HG02885 (cell line): Measurements from ENCODE around the gene ANKS4B.
"Not testable (repeated sequence)": the region's sequence is repeated elsewhere in the genome, so short reads cannot be mapped to it uniquely, and the experiment has no call there.

Experiments used
- ATAC-seq: cut with Tn5 transposase; IDR thresholded peaks from one replicate; pipeline ENCODE4 v1.9.1; 2021; ENCODE audit warnings: mild to moderate bottlenecking; ENCODE audit not compliant: unreplicated experiment, poor library complexity

ANKS4B gene

DNA sequence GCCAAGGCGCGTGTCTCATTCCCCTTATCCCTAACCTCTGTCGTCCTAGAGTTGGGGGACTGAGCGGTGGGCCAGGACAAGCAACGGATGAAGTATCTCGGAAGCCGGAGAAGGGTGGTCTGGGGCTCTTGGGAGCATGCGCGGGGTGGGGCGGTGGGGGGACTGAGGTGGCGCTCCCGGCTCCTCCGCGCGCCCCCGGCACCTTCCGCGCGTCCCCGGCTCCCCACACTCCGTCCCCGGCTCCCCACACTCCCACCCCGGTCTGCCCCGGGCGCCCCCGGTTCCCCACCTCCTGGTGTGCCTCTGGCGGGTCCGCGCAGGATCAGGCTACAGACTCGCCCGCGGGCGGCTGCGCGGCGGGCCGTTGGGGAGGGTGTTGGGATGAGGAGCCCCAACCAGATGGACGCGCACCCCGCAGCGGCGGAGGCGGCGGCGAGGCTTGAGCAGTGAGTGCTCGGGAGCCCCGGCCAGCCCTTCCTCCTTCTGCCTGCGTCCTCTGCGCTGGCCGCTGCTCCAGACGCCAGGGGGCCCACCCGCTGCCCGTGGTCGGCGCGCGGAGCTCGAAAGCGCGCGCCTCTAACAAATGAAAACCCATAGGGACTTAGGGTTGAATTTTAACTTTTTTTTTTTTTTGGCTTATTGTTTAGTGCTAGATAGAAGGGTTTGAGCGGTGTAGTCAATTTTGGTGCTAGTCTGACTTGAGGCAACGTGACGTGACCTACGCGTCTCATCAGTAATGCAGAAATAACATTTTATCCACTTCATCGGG is 50.2 kb downstream of the ANKS4B start:
- ATAC-seq, result no peak

DNA sequence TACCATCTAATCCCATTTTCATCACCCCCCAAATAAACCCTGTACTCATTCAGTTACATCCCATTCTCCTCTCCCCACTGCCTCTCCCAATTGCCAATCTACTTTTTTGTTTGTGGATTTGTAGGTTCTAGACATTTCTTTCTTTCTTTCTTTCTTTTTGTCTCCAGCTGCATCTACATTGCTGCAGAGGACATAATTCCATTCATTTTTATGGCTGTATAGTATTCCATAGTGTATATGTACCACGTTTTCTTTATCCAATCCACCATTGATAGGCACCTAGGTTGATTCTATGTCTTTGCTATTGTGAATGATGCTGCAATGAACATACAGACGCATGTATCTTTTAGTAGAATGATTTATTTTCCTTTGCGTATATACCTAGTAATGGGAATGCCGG is 50.9 kb downstream of the ANKS4B start:
- no peak for ATAC-seq

DNA sequence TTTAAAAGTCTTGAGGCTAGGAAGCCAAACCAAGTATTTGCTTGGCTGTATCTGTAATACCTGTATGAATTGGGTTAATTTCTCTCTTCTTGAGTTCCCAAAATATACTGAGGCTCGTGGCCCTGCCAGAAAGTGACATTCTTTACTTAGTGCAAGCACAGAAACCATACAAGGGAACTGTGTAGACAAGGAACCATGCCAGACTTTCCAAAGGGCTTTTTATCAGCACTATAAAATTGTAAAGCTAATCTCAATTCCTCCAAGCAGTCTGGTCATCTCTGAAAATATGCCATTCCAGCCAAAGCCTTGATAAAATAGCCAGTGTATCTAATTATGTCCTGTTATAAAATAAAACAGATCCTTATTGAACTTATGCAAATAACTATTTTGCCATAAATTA is 51.8 kb downstream of the ANKS4B start:
- no peak for ATAC-seq

DNA sequence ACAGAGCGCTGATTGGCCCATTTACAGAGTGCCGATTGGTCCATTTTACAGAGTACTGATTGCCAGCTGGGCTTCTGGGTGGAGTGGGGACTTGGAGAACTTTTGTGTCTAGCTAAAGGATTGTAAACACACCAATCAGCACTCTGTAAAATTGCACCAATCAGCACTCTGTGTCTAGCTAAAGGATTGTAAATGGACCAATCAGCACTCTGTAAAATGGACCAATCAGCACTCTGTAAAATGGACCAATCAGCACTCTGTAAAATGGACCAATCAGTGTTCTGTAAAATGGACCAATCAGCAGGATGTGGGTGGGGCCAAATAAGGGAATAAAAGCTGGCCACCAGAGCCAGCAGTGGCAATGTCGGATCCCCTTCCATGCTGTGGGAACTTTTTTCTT is 56.3 kb downstream of the ANKS4B start:
- ATAC-seq, result not testable (repeated sequence)

DNA sequence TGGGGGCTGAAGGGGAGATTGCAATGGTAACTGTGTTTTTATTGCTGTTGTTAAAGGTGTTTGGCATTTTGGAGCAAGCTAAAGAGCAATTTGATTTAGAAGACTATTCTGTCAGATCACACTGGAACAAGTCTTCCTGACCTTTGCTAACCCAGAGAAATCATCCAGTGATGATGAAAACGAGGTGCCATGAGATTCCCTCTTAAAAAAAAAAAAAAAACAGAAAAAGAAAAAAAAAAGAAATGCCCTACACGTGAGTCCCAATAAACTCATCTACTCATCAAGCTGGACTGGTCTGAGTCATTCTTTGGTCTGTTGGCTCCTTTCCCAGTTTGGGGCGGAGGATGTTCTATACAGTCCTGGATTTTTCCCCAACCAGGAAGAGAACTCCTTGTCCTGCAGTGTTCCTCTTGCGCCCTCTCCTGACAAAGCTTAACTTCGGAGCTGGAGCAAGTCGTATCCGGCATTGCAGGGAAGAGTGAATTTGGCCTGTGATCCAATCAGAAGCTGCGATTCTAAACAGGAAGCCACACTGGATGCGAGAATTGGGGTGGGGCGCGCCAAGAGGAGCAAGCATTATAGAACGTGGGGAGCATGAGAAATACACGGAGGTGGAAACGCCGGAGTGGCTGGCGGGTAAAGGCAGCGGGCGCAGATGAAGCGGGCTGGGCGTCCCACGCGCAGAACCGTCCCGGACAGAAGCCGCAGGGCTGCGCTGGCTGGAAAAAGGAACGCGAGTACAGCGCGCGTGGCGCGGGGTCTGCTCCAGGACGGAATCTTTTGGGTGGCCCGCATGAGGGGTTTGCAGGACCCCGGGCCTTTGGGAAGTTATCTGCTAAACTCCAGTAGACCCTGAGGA is 67.0 kb downstream of the ANKS4B start:
- peak; percentile 68 for ATAC-seq

DNA sequence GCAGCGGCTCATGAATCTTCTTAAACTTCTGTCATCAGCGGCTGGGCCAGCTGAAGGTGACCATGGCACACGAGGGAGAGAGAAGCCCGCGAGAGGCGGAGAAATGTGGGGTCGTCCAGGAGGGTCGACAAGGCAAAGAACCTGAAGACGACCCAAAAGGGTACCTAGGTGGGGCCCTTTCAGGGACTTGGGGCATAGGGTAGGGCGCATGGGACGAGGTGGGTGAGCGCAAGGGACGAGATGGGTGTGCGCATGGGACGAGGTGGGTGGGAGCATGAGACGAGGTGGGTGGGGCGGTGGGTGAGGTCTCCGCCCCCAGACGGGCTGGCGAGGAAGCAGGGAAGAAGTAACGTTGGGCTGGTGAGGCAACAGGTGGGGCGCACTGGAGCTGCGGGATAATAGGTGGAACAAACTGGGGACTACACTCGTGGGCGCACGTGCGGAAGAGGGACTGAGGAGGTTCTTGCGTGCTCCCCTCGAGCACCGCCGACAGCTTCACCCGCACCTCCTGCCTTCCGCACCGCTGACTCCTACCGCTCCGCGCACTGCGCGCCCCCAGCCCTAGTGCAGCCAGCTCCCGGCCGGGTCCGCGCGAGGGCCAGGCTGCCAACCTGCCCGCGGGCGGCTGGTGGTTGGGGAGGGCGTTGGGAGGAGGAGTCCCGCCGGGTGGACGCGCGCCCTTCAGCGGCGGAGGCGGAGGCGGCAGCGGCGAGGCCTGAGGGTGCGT is 67.8 kb downstream of the ANKS4B start:
- peak; percentile 55 for ATAC-seq

DNA sequence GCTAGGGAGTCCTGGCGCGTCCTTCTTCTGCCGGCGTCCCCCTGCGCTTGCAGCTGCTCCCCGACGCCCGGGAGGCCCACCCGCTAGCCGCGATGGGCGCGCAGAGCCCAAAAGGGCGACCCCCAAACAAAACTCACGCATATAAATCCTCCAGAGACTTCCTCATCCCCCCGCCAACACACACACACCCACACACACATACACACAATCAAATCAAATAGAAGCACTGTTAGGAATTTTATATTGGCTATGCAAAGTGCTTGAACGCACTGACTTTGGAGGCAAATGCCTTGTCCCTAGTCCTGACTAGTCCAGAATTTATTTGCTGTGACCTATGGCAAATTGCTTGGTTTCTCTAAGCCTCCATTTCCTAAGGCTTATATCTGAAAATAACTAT is 68.4 kb downstream of the ANKS4B start:
- ATAC-seq, result no peak

DNA sequence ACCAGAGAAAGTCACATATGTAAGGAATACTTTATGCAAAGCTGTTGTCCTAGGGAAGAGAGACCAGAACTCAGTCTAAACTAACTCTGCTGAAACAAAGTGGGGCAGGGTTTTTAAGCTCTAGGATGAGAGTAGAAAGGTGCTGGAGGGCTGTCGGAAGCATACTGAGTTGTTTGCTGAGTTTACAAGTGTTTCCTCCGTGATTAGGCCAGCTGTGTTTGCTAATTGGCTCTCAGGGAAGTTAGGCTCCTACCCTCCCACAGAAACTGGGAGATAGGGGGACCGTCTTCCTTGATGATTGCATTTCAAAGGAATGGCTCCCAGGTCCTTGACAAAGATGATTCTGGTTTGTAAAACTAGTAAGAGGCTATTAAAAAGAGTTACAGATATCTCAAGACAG is 69.0 kb downstream of the ANKS4B start:
- no peak for ATAC-seq

DNA sequence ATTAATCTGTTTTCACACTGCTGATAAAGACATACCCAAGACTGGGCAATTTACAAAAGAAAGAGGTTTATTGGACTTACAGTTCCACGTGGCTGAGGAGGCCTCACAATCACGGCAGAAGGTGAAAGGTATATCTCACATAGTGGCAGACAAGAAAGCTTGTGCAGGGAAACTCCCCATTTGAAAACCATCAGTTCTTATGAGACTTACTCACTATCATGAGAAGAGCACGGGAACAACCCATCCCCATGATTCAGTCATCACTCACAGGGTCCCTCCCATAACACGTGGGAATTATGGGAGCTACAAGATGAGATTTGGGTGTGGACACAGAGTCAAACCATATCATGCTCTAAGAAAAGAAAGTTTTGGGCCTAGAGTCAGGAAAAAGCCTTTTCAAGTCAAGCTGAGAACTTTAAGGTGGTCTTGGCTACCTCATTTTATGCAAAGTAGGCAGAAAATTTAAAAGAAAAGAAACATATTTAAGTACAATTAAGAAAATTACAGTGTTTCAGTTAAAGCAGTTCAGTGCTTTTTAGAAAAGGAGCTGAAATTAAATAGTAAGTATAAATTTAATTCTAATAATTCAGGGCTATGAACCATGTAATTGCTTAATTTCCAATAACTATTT is 69.5 kb downstream of the ANKS4B start:
- no peak for ATAC-seq
